AG10803 (cell line): Measurements from ENCODE around the gene HERC6.
"Not testable (repeated sequence)": the region's sequence is repeated elsewhere in the genome, so short reads cannot be mapped to it uniquely, and the experiment has no call there.

Experiments used
- DNase-seq: peaks from one replicate; pipeline ENCODE4 v3.0.0; 2010; ENCODE audit warnings: low read depth
- H3K4me3 ChIP-seq: 2 replicates; pipeline ENCODE4 v1.5.1; 2011; ENCODE audit warnings: mild to moderate bottlenecking, low read length, control low read depth
- CTCF ChIP-seq: conservative IDR thresholded peaks from 2 replicates; pipeline ENCODE4 v1.5.1; 2011; ENCODE audit warnings: mild to moderate bottlenecking, low read length, control low read depth, inconsistent platforms

The HERC6 gene

GRCh38 chr4:88415982-88416381 lies 37.3 kb downstream of the HERC6 start:
- no peak overlapping the region for H3K4me3 ChIP-seq
- TF ChIP-seq CTCF, result no peak
- DNase-seq, result no peak

GRCh38 chr4:88418411-88418810 lies 39.8 kb downstream of the HERC6 start:
- no peak for TF ChIP-seq CTCF
- DNase-seq, result no peak
- no peak overlapping the region for H3K4me3 ChIP-seq

- no peak for TF ChIP-seq CTCF
- DNase-seq, result no peak
- no peak overlapping the region for H3K4me3 ChIP-seq
Observed at GRCh38 chr4:88419874-88420273, 41.2 kb downstream of the HERC6 start.

- DNase-seq, result no peak
- no peak overlapping the region for H3K4me3 ChIP-seq
- TF ChIP-seq CTCF, result no peak
Observed at GRCh38 chr4:88420844-88421243, 42.2 kb downstream of the HERC6 start.

GRCh38 chr4:88422403-88422802 lies 43.8 kb downstream of the HERC6 start:
- no peak overlapping the region for H3K4me3 ChIP-seq
- no peak for TF ChIP-seq CTCF
- DNase-seq, result no peak

- no peak for DNase-seq
- TF ChIP-seq CTCF, result no peak
- H3K4me3 ChIP-seq, result no peak overlapping the region
Observed at GRCh38 chr4:88429401-88429800, 50.7 kb downstream of the HERC6 start.

GRCh38 chr4:88435987-88436693 lies 57.5 kb downstream of the HERC6 start:
- no peak for DNase-seq
- H3K4me3 ChIP-seq, result no peak overlapping the region
- TF ChIP-seq CTCF, result no peak

- not testable (repeated sequence) for H3K4me3 ChIP-seq, DNase-seq
Observed at GRCh38 chr4:88437873-88438272, 59.2 kb downstream of the HERC6 start.
